EL (cell line): Measurements from ENCODE around the gene TCAF1.
A peak's percentile ranks its signal among the peaks of the same experiment; 100 is the strongest.

Experiments used
- DNase-seq: peaks from one replicate; pipeline ENCODE4 v3.0.0-alpha.2; 2016

The TCAF1 gene

GRCh38 chr7:143901668-143902331 lies at the start of gene TCAF1:
TCAF1 (minus strand) TSS chr7:143902176; CDS start chr7:143876608, 25,568 bp downstream.
- peak; percentile 95 for DNase-seq

GRCh38 chr7:143948733-143949132 lies 46.8 kb upstream of the TCAF1 start:
- no peak for DNase-seq

- DNase-seq: no peak
Measured at GRCh38 chr7:143947111-143947510, 45.1 kb upstream of the TCAF1 start.

GRCh38 chr7:143945423-143945822 lies 43.4 kb upstream of the TCAF1 start:
- DNase-seq: no peak

GRCh38 chr7:143938379-143939243 lies 36.6 kb upstream of the TCAF1 start:
- no peak for DNase-seq

GRCh38 chr7:143936087-143937009 lies 34.4 kb upstream of the TCAF1 start:
- DNase-seq: peak; percentile 64

- peak; percentile 78 for DNase-seq
Measured at GRCh38 chr7:143934526-143935325, 32.8 kb upstream of the TCAF1 start, which contains the start of gene OR2F2. OR2F2 (plus strand) TSS chr7:143935233; CDS start chr7:143935233, 0 bp downstream.

GRCh38 chr7:143931739-143932138 lies 29.8 kb upstream of the TCAF1 start:
- DNase-seq: peak; percentile 20

GRCh38 chr7:143929224-143929920 lies 27.4 kb upstream of the TCAF1 start:
- DNase-seq: no peak

GRCh38 chr7:143924851-143925250 lies 22.9 kb upstream of the TCAF1 start:
- no peak for DNase-seq

GRCh38 chr7:143914938-143915652 lies 13.1 kb upstream of the TCAF1 start:
- no peak for DNase-seq

GRCh38 chr7:143913945-143914615 lies 12.1 kb upstream of the TCAF1 start:
- DNase-seq: no peak

- DNase-seq: no peak
Measured at GRCh38 chr7:143910473-143911248, 8.7 kb upstream of the TCAF1 start.

GRCh38 chr7:143909863-143910262 lies 7.9 kb upstream of the TCAF1 start:
- DNase-seq: no peak

GRCh38 chr7:143908120-143908519 lies 6.1 kb upstream of the TCAF1 start:
- DNase-seq: no peak

- no peak for DNase-seq
Measured at GRCh38 chr7:143906895-143907294, 4.9 kb upstream of the TCAF1 start.

- no peak for DNase-seq
Measured at GRCh38 chr7:143906151-143906550, 4.2 kb upstream of the TCAF1 start.

GRCh38 chr7:143905509-143905908 lies 3.5 kb upstream of the TCAF1 start:
- DNase-seq: no peak

- no peak for DNase-seq
Measured at GRCh38 chr7:143902332-143902899, 440 bp upstream of the TCAF1 start.
